LNCAP (cell line): Measurements from ENCODE around the gene PAPOLB.

ENCODE experiments used
- CTCF ChIP-seq: fragments of 450-650 bp; IDR thresholded peaks from 2 replicates; pipeline ENCODE4 v1.5.1; 2017; ENCODE audit warnings: mild to moderate bottlenecking

PAPOLB gene

GRCh38 chr7:4837041-4837802 is 24.6 kb downstream of the PAPOLB start:
- TF ChIP-seq CTCF = no peak

DNA sequence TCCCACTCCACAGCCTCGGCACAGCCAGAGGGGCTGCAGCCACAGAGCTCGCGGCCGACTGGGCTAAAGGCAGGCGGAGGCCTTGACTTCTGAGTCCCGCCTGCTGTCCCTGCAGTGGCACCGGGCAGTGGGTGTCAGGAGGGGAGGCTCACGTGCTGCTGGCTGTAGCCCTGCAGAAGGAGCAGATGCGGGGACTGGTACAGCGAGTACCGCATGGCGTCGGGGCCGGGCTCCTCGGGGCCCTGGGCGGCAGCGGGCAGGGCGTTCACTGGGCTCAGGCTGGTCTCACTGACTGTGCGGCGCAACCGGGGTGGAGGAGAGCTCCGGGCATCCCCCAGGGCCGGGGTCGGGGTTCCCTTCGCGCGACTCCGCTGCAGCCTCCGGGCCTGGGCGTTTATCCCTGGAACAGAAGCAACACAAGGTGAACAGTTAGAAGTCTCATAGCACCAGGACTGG is 25.6 kb downstream of the PAPOLB start:
- TF ChIP-seq CTCF = no peak

- no peak for TF ChIP-seq CTCF
Measured at GRCh38 chr7:4835398-4836205, 26.2 kb downstream of the PAPOLB start.

- no peak for TF ChIP-seq CTCF
Measured at GRCh38 chr7:4834601-4835397, 27.0 kb downstream of the PAPOLB start.

- TF ChIP-seq CTCF = no peak
Measured at GRCh38 chr7:4833691-4834600, 27.9 kb downstream of the PAPOLB start.

- no peak for TF ChIP-seq CTCF
Measured at GRCh38 chr7:4833176-4833575, 28.7 kb downstream of the PAPOLB start.

- TF ChIP-seq CTCF = no peak
Measured at GRCh38 chr7:4832711-4833110, 29.1 kb downstream of the PAPOLB start.
